HUDEP-2 (cell line): ENCODE data around the gene CELF3.
A peak's percentile ranks its signal among the peaks of the same experiment; 100 is the strongest.
"Not testable (repeated sequence)": the region's sequence is repeated elsewhere in the genome, so short reads cannot be mapped to it uniquely, and the experiment has no call there.

Experiments used
- DNase-seq, 76 experiments: peaks; one replicate each; lab custom pipeline; 2025; ENCODE audit not compliant: unreplicated experiment in 76 of 76; lab: John Stamatoyannopoulos, UW

Gene CELF3

GRCh38 chr1:151704246-151704645 lies 12.4 kb downstream of the CELF3 start:
- no peak for DNase-seq

- DNase-seq: no peak
Observed at GRCh38 chr1:151703813-151704212, 12.8 kb downstream of the CELF3 start.

- DNase-seq: no peak
Observed at GRCh38 chr1:151702936-151703335, 13.7 kb downstream of the CELF3 start.

GRCh38 chr1:151701515-151701914 lies 15.1 kb downstream of the CELF3 start:
- no peak for DNase-seq

GRCh38 chr1:151693057-151693651 lies 23.4 kb downstream of the CELF3 start:
- DNase-seq: peak in 14 of 76 experiments; percentile 2 to 43 (median 22)

- no peak for DNase-seq
Observed at GRCh38 chr1:151692226-151692625, 24.4 kb downstream of the CELF3 start.

- no peak for DNase-seq
Observed at GRCh38 chr1:151689494-151689893, 27.1 kb downstream of the CELF3 start.

GRCh38 chr1:151686561-151686960 lies 30.0 kb downstream of the CELF3 start:
- no peak for DNase-seq

- no peak for DNase-seq
Observed at GRCh38 chr1:151684128-151684527, 32.5 kb downstream of the CELF3 start.

GRCh38 chr1:151682901-151683300 lies 33.7 kb downstream of the CELF3 start:
- DNase-seq: not testable (repeated sequence)

GRCh38 chr1:151681923-151682322 lies 34.7 kb downstream of the CELF3 start:
- no peak for DNase-seq

- DNase-seq: no peak
Observed at GRCh38 chr1:151680826-151681225, 35.8 kb downstream of the CELF3 start.

GRCh38 chr1:151680391-151680790 lies 36.2 kb downstream of the CELF3 start:
- DNase-seq: no peak

GRCh38 chr1:151673407-151673806 lies 43.2 kb downstream of the CELF3 start:
- DNase-seq: no peak

- not testable (repeated sequence) for DNase-seq
Observed at GRCh38 chr1:151670036-151670675, 46.4 kb downstream of the CELF3 start.

GRCh38 chr1:151668090-151668489 lies 48.5 kb downstream of the CELF3 start:
- peak in 1 of 76 experiments; percentile 11 for DNase-seq

- DNase-seq: no peak
Observed at GRCh38 chr1:151661751-151662150, 54.9 kb downstream of the CELF3 start.

- no peak for DNase-seq
Observed at GRCh38 chr1:151655371-151655770, 61.2 kb downstream of the CELF3 start.

- no peak for DNase-seq
Observed at GRCh38 chr1:151653397-151653796, 63.2 kb downstream of the CELF3 start.
